IMR-90 (cell line): Measurements from ENCODE around the gene PCYOX1L. TPM values are rescaled to one million over a fixed set of nuclear protein-coding genes. Genes with fewer than 3 reads are reported as not detected.

ENCODE experiments used
- ATAC-seq: fragments of 200-7000 bp; cut with Tn5 transposase; 2 replicates; pipeline ENCODE4 v1.9.1; 2020; ENCODE audit warnings: low read depth, mild to moderate bottlenecking, moderate library complexity
- BruUV-seq: library from RNA; stranded (reverse); fragments of 400-500 nt; replicated peaks from 2 replicates; lab custom pipeline; 2021; lab: Mats Ljungman, UMichigan
- CTCF ChIA-PET: fragments of 300-600 bp; formaldehyde crosslinking; extraction: SDS; loops from one replicate; lab custom pipeline; 2021; ENCODE audit warnings: antibody characterized with exemption; lab: Yijun Ruan, JAX
- POLR2A ChIA-PET: fragments of 300-600 bp; sonication (Branson Sonifier 250); formaldehyde crosslinking; loops from one replicate; lab custom pipeline; 2022; ENCODE audit warnings: antibody characterized with exemption; ENCODE audit not compliant: unreplicated experiment; lab: Charles Lee
- DNase-seq: peaks from one replicate; pipeline ENCODE4 v3.0.0; 2013
- H2AFZ ChIP-seq: replicated peaks from 2 replicates; pipeline ENCODE3; 2013; ENCODE audit warnings: low read length, mild to moderate bottlenecking; ENCODE audit not compliant: poor library complexity
- H2AK5ac ChIP-seq: 2 replicates; pipeline ENCODE4 v1.6.1; 2013; ENCODE audit warnings: low read depth, low read length, inconsistent platforms
- H2AK9ac ChIP-seq: replicated peaks from 2 replicates; pipeline ENCODE3; 2013; ENCODE audit warnings: mild to moderate bottlenecking, low read depth, low read length, moderate library complexity; ENCODE audit not compliant: poor library complexity
- H2BK120ac ChIP-seq: 2 replicates; pipeline ENCODE4 v1.6.1; 2013; ENCODE audit warnings: low read depth, low read length, inconsistent platforms
- H2BK15ac ChIP-seq: 3 replicates; pipeline ENCODE4 v1.6.1; 2013; ENCODE audit warnings: low read depth, low read length, inconsistent platforms
- H2BK20ac ChIP-seq: 2 replicates; pipeline ENCODE4 v1.6.1; 2013; ENCODE audit warnings: low read depth, mild to moderate bottlenecking, inconsistent platforms, low read length, moderate library complexity
- H2BK5ac ChIP-seq: 2 replicates; pipeline ENCODE4 v1.6.1; 2013; ENCODE audit warnings: mild to moderate bottlenecking, low read depth, low read length, inconsistent platforms; ENCODE audit not compliant: poor library complexity, severe bottlenecking
- H3K14ac ChIP-seq: replicated peaks from 2 replicates; pipeline ENCODE4 v1.6.1; 2013; ENCODE audit warnings: low read depth, low read length, inconsistent platforms
- H3K18ac ChIP-seq: 2 replicates; pipeline ENCODE4 v1.6.1; 2013; ENCODE audit warnings: low read depth, low read length, control low read depth
- H3K23ac ChIP-seq: 2 replicates; pipeline ENCODE4 v1.6.1; 2013; ENCODE audit warnings: low read depth, low read length, inconsistent platforms
- H3K27ac ChIP-seq: 2 replicates; pipeline ENCODE4 v1.5.1; 2013; ENCODE audit warnings: mild to moderate bottlenecking, control low read depth, low read length; ENCODE audit not compliant: insufficient read depth
- H3K27me3 ChIP-seq: 2 replicates; pipeline ENCODE4 v1.6.1; 2013; ENCODE audit warnings: low read length; ENCODE audit not compliant: control insufficient read depth, insufficient read depth
- H3K36me3 ChIP-seq: 2 replicates; pipeline ENCODE4 v1.6.1; 2013; ENCODE audit warnings: low read length, mixed read lengths; ENCODE audit not compliant: control insufficient read depth, insufficient read depth
- H3K4ac ChIP-seq: 2 replicates; pipeline ENCODE4 v1.6.1; 2013; ENCODE audit warnings: low read depth, low read length, inconsistent platforms
- H3K4me1 ChIP-seq: 2 replicates; pipeline ENCODE4 v1.6.1; 2013; ENCODE audit warnings: low read length, mixed read lengths; ENCODE audit not compliant: control insufficient read depth, insufficient read depth
- H3K4me2 ChIP-seq: 2 replicates; pipeline ENCODE4 v1.6.1; 2013; ENCODE audit warnings: low read depth, mild to moderate bottlenecking, control low read depth, low read length, moderate library complexity
- H3K4me3 ChIP-seq: 2 replicates; pipeline ENCODE4 v1.5.1; 2013; ENCODE audit warnings: low read depth, mild to moderate bottlenecking, control low read depth, low read length, moderate library complexity; ENCODE audit not compliant: insufficient read depth
- H3K56ac ChIP-seq: 2 replicates; pipeline ENCODE4 v1.6.1; 2013; ENCODE audit warnings: low read length, inconsistent platforms; ENCODE audit not compliant: insufficient read depth; ENCODE audit errors: extremely low read depth
- H3K79me1 ChIP-seq, 2 experiments: 2 replicates each; pipeline ENCODE4 v1.6.1; 2013; ENCODE audit warnings: low read length in 2 of 2, inconsistent platforms in 1 of 2, low read depth in 1 of 2
- H3K9ac ChIP-seq: 2 replicates; pipeline ENCODE4 v1.6.1; 2013; ENCODE audit warnings: low read depth, low read length, control low read depth
- H3K9me1 ChIP-seq: 2 replicates; pipeline ENCODE4 v1.6.1; 2013; ENCODE audit warnings: low read length, inconsistent platforms; ENCODE audit not compliant: insufficient read depth
- H3K9me3 ChIP-seq: 2 replicates; pipeline ENCODE4 v1.6.1; 2013; ENCODE audit warnings: low read length; ENCODE audit not compliant: control insufficient read depth, insufficient read depth
- H4K20me1 ChIP-seq: 2 replicates; pipeline ENCODE4 v1.6.1; 2013; ENCODE audit warnings: low read length, inconsistent platforms; ENCODE audit not compliant: insufficient read depth
- H4K5ac ChIP-seq: 2 replicates; pipeline ENCODE4 v1.6.1; 2013; ENCODE audit warnings: mild to moderate bottlenecking, low read depth, low read length, control low read depth
- H4K8ac ChIP-seq, 2 experiments: 2 replicates each; pipeline ENCODE4 v1.6.1; 2013; ENCODE audit warnings: low read depth in 2 of 2, low read length in 2 of 2, control low read depth in 1 of 2, inconsistent platforms in 1 of 2
- H4K91ac ChIP-seq: 2 replicates; pipeline ENCODE4 v1.6.1; 2013; ENCODE audit warnings: low read depth, low read length, inconsistent platforms; ENCODE audit not compliant: insufficient read depth
- CHD1 ChIP-seq: IDR thresholded peaks from 2 replicates; pipeline ENCODE4 v1.6.1; 2012; ENCODE audit warnings: low read depth, low read length, improper control_type of control experiment
- CTCF ChIP-seq: conservative IDR thresholded peaks from 2 replicates; pipeline ENCODE4 v1.5.1; 2012; ENCODE audit warnings: mild to moderate bottlenecking, low read depth, low read length, improper control_type of control experiment
- FOS ChIP-seq: fragments of 150-350 bp; IDR thresholded peaks from 2 replicates; pipeline ENCODE4 v1.6.1; 2016; ENCODE audit warnings: low read depth, low read length
- MAFK ChIP-seq: IDR thresholded peaks from 2 replicates; pipeline ENCODE4 v1.6.1; 2012; ENCODE audit warnings: low read depth, low read length, improper control_type of control experiment
- MAZ ChIP-seq: IDR thresholded peaks from 2 replicates; pipeline ENCODE4 v1.6.1; 2012; ENCODE audit warnings: low read depth, mild to moderate bottlenecking, low read length, improper control_type of control experiment, moderate library complexity, borderline replicate concordance
- POLR2A ChIP-seq: IDR thresholded peaks from 2 replicates; pipeline ENCODE4 v1.6.1; 2012; ENCODE audit warnings: mild to moderate bottlenecking, low read depth, low read length
- RAD21 ChIP-seq: IDR thresholded peaks from 2 replicates; pipeline ENCODE4 v1.6.1; 2012; ENCODE audit warnings: low read length, improper control_type of control experiment
- RFX5 ChIP-seq: IDR thresholded peaks from 2 replicates; pipeline ENCODE4 v1.8.0; 2012; ENCODE audit warnings: low read depth, mild to moderate bottlenecking, low read length, moderate library complexity
- SMC3 ChIP-seq: fragments of 150-350 bp; IDR thresholded peaks from 2 replicates; pipeline ENCODE4 v1.6.1; 2016; ENCODE audit warnings: low read depth, mild to moderate bottlenecking, antibody characterized with exemption, low read length, moderate library complexity
- WGBS, 2 experiments: methylation state at CpG; one replicate each; pipeline versions ENCODE4 v1.1.5 to v1.1.7; 2013; ENCODE audit warnings: missing lambda C conversion rate in 2 of 2; ENCODE audit not compliant: insufficient read length in 1 of 2; ENCODE audit errors: extremely low coverage in 2 of 2; 5-methylcytosine and 5-hydroxymethylcytosine counted together
- dilution Hi-C: fragments of 300-500 bp; cut with HindIII; formaldehyde crosslinking; loops from one replicate; pipeline ENCODE4 v1.14.3; 2018; ENCODE audit warnings: low sequenced_read_pairs; ENCODE audit not compliant: unreplicated experiment
- in situ Hi-C: fragments of 300-500 bp; cut with MboI; formaldehyde crosslinking; loops from 3 replicates; pipeline ENCODE4 v1.14.3; 2019; ENCODE audit warnings: low sequenced_read_pairs, inconsistent platforms, mixed read lengths
- intact Hi-C: fragments of 100-400 bp; cut with micrococcal nuclease; formaldehyde crosslinking; loops from 2 replicates; pipeline ENCODE4 v1.10.0; 2022
- polyA plus RNA-seq, 3 experiments: library from polyadenylated mRNA; depleted of rRNA; stranded (reverse); fragments of >200 nt; gene quantifications; 2 replicates each; pipeline ENCODE4 v1.2.3, GENCODE V29; 2012; ENCODE audit warnings: low replicate concordance in 1 of 3
- total RNA-seq: library from RNA; depleted of rRNA; stranded (reverse); fragments of >200 nt; gene quantifications from 2 replicates; pipeline ENCODE4 v1.2.3, GENCODE V29; 2012
- TF ChIP-seq, protein P1 (sequence below): fragments of 150-350 bp; IDR thresholded peaks from 2 replicates; pipeline ENCODE4 v1.6.1; 2017; ENCODE audit warnings: mild to moderate bottlenecking, antibody characterized with exemption, low read length, low read depth

The PCYOX1L gene
- total and polyA plus RNA-seq, 2 of the 4 experiments (the other 2 are of a cell fraction): 7.0 to 14.3 TPM

DNA sequence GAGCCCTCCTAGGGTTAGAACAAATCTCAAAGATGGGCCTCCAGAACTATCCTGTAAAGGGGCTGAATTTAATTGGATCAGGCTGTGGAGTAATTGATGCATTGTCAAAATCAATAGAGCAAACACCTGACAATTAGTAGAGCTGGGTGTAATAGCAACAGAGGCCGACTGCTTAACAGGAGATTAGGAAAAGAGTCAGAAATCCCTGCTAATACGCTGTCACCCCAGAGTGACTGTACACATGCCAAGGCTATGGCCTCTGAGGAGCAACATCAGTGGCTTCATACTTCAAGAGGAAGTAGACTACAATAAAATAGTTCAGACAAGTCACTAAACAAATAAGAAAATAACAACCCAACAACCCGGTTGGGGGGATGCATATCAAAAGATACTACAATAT lies 31.2 kb upstream of the PCYOX1L start:
- no peak overlapping the region for H2AK5ac ChIP-seq
- no CpG with 5 or more reads among the region's 3 CpGs for WGBS, 2 experiments
- no peak overlapping the region for H3K9ac ChIP-seq
- H3K27me3 ChIP-seq: no peaks in the 10 kb centered on the region
- H3K9me1 ChIP-seq: no peaks in the 10 kb centered on the region; the same call in 1 of the 2 replicates
- no peak for ATAC-seq
- H3K4me1 ChIP-seq: peaks cover 7% of the 10 kb centered on the region
- H2AFZ ChIP-seq: no peak overlapping the region
- no peaks in the 10 kb centered on the region for H3K9me3 ChIP-seq
- H3K79me1 ChIP-seq: no peaks in the 10 kb centered on the region
- in situ Hi-C loops: no loop called here
- no peak overlapping the region for H3K56ac ChIP-seq
- CTCF ChIA-PET: interaction anchor here (1.6 kb wide), 1 partner anchor 9 kb away, joined by 4 read pairs; no protein-coding TSS in a partner anchor
- no peak overlapping the region for H2BK20ac ChIP-seq
- H3K18ac ChIP-seq: no peak overlapping the region
- no peak overlapping the region for H2BK15ac ChIP-seq
- no peak overlapping the region for H4K5ac ChIP-seq
- no peak overlapping the region for H3K4me2 ChIP-seq
- intact Hi-C loops: no loop called here
- H2BK120ac ChIP-seq: no peak overlapping the region
- H4K8ac ChIP-seq: no peak overlapping the region
- H3K14ac ChIP-seq: no peak overlapping the region
- H3K4me3 ChIP-seq: no peak overlapping the region
- no peak overlapping the region for H3K27ac ChIP-seq
- H3K23ac ChIP-seq: no peak overlapping the region
- TF ChIP-seq POLR2A: no peak
- no peak for TF ChIP-seq RFX5
- TF ChIP-seq, protein P1, sequence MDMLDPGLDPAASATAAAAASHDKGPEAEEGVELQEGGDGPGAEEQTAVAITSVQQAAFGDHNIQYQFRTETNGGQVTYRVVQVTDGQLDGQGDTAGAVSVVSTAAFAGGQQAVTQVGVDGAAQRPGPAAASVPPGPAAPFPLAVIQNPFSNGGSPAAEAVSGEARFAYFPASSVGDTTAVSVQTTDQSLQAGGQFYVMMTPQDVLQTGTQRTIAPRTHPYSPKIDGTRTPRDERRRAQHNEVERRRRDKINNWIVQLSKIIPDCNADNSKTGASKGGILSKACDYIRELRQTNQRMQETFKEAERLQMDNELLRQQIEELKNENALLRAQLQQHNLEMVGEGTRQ: no peak
- TF ChIP-seq FOS: no peak
- no peak for TF ChIP-seq RAD21
- TF ChIP-seq MAFK: no peak
- TF ChIP-seq CTCF: no peak
- no peak for TF ChIP-seq CHD1
- no peak for TF ChIP-seq MAZ
- no peak for TF ChIP-seq SMC3
- DNase-seq: no peak
- no TSS peak for BruUV-seq
- POLR2A ChIA-PET: no interaction called here
- H2BK5ac ChIP-seq: no peak overlapping the region
- H4K20me1 ChIP-seq: no peaks in the 10 kb centered on the region
- no peak overlapping the region for H2AK9ac ChIP-seq
- no peak overlapping the region for H3K4ac ChIP-seq
- H4K91ac ChIP-seq: no peak overlapping the region
- dilution Hi-C loops: no loop called here
- no peaks in the 10 kb centered on the region for H3K36me3 ChIP-seq
